Effector CD4-positive, alpha-beta T cell (primary cell): Measurements from ENCODE around the gene EPHA4.
A peak's percentile ranks its signal among the peaks of the same experiment; 100 is the strongest.

Experiments used
- DNase-seq: peaks from one replicate; pipeline ENCODE4 v3.0.0-alpha.2; 2020
- total RNA-seq: gene quantifications from one replicate; lab custom pipeline; 2026; lab: John Stamatoyannopoulos, UW

The EPHA4 gene
- 75.2 reads per million, percentile 77 among the genes with 10 or more reads in this experiment for total RNA-seq

- DNase-seq, result peak; percentile 81
These were observed at the start of gene EPHA4 for GRCh38 chr2:221572219-221572820. TSS of gene EPHA4 (minus strand) at chr2:221572304. CDS start at chr2:221572248, 56 bp downstream.

DNA sequence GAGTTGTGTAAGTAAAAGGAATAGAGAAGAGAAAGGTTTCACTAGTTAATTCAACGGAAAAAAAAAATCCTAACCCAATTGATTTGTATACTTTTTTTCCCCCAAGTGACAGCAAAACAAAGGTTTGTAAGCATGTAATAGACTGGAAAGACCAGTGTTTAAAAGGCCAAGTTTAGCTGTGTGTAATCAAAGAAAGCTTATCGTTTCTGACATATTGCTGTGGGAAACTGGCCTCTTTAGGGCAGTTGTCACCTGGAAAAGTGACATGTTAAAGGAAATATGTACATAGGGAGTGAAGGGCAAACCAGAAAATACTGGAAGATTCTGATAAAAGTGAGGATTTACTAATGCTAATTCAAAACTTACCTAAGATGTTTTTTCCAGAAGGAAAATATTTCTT, 45.9 kb upstream of the EPHA4 start:
- DNase-seq, result no peak

- no peak for DNase-seq
These were observed 44.5 kb upstream of the EPHA4 start for GRCh38 chr2:221616561-221616960.

GRCh38 chr2:221614274-221614673, 42.2 kb upstream of the EPHA4 start:
- DNase-seq, result no peak

- no peak for DNase-seq
These were observed 40.7 kb upstream of the EPHA4 start for GRCh38 chr2:221612800-221613199.

DNA sequence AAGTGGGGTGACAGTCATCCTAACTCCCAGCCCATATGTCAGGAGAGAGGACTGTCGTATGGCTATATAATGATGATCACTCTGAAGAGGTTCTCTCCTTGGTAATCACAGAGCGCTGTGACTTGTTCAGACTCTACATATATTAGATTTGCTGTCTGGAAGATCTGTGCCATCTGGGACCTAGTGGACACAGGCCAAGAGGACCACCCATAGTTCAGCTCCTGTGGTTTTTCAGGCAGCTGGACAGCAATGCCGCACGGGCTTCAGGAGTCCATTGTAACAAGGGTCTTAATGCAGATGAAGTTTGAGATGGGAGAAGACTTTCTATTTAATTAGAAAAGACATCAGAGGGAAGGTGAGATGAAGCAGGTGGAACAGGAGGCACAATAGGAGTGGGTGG, 40.1 kb upstream of the EPHA4 start:
- no peak for DNase-seq

DNA sequence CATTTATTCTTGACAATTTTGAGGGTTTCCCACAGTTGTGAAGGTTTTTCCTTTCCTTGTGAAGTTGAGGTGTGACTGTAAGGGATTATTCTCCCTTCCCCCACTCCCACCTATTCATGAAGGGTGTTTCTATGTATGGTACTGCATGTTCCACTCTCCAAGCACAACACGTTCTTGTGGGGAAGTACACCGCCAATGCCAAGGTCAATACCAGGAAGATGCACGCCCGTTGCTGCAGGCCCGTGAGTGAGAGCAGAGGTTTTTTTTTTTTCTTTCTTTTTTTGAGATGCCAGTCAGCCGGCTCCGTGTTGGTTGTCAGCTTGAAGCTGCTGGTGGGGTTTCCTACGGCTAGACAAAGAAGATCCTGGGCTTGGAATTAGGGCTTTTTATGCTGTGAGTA, 38.6 kb upstream of the EPHA4 start:
- no peak for DNase-seq

DNA sequence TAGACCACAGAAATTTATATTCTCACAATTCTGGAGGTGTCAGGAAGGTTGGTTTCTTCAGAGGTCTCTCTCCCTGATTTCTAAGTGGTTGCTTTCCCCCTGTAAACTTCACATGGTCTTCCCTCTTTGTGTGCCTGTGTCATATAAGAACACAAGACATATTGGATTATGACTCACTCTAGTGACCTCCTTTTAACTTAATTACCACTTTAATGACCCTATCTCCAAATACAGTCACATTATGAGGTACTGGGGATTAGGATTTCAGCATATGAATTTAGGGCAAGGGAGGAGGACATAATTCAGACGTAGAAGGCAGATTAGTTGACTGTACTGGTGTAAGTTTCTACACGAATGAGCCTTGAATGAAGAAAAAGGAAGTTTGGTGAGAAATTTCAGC, 38.2 kb upstream of the EPHA4 start:
- DNase-seq, result no peak

GRCh38 chr2:221608442-221608841, 36.3 kb upstream of the EPHA4 start:
- DNase-seq, result no peak

GRCh38 chr2:221606424-221606823, 34.3 kb upstream of the EPHA4 start:
- no peak for DNase-seq

DNA sequence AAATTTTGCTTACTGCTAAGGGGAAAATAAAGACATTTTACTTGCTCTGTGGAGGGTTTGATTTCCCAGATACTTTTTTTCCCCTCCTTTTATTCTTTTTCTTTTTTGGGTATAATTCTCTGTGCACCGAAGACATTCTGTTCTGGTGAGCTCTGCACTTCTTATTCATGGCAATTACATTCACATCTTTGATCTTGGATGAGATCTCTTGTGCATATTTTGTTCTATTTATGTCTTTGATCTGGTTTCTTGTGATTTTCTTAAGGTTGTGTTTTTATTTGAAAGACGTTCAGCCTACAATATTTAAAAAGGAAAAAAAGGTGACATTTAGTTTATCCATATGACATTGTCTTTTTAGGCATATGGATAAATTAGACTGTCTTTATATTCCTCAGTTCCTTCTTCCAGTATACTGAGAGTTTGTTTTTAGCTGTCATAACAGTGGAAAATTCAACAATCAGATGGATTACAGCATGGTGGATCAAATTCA, 33.7 kb upstream of the EPHA4 start:
- DNase-seq, result no peak

DNA sequence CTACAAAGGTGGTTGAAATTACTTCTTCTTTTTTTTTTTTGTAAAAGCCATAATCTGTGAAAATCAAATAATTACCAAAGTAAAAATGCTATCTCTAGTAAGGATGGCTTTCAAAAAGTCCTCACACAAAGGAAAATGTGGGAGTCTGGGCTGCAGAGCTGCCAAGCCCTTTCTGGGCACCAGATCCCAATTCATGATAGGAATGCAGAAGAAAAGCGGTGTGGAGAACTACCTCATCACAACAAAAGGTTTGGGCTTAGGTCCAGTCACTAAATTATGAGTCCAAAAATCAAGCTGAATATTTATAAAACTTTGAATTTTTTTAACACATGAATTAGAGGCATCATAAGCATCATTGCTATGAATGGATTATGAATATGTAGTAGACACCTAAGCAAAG, 30.8 kb upstream of the EPHA4 start:
- DNase-seq, result no peak

DNA sequence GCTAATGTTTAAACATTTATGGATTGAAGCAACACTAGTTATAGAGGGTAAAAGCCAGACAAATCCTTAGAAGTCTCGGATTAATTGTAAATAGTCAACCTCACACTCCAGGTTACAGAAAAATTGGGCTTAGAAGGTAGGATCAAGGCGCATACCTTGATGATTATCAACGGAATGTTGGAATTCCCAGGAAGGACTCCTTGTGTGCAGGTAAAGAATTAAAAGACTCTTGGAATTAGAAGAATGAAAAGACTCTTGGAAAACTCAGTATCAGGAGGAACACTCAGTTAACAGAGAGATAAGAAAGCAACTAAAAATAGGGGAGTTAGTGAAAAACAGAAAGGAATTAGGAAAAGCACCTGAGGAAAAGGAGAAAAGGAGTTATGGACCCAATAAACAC, 29.3 kb upstream of the EPHA4 start:
- no peak for DNase-seq

GRCh38 chr2:221600388-221600787, 28.3 kb upstream of the EPHA4 start:
- no peak for DNase-seq

- no peak for DNase-seq
These were observed 24.1 kb upstream of the EPHA4 start for GRCh38 chr2:221596192-221596591.

- DNase-seq, result no peak
These were observed 18.8 kb upstream of the EPHA4 start for GRCh38 chr2:221590861-221591365.

DNA sequence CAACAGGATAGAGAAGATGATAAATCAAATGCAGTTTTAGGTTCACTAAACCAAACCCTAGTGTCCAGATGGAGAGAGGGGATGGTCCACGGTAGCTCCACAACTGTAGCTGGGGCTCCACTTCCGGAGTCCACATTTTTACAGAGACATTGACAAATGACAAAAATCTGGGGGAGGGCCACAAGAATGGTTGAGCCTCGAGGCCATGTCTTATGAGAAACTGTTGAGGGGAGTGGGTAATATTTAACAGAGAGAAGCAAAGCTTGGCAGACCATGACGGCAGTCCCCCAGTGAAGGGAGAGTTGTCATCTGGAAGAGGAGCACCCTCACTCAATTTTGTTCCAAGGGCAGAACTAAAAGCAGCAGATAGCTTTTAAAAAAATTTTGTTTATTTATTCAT, 17.6 kb upstream of the EPHA4 start:
- DNase-seq, result no peak

GRCh38 chr2:221588306-221588985, 16.3 kb upstream of the EPHA4 start:
- DNase-seq, result no peak

DNA sequence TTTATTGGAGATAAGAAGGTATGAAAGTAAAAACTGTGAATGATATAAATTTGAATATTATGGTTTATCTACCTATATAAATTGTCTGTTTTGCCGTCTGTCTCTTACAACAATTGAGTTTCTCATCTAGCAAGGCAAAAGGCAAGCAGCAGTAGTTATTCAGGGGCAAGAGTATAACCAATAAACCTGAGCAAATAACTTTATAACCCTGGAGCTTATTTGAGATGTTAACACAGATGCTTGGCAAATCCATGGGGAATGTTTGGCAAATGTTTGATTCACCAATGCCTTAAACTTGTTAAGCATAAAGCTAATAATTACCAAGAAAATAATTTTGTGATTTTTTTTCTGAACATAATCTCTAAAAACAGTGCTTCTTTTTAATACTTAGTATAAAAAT, 9.9 kb upstream of the EPHA4 start:
- DNase-seq, result no peak

DNA sequence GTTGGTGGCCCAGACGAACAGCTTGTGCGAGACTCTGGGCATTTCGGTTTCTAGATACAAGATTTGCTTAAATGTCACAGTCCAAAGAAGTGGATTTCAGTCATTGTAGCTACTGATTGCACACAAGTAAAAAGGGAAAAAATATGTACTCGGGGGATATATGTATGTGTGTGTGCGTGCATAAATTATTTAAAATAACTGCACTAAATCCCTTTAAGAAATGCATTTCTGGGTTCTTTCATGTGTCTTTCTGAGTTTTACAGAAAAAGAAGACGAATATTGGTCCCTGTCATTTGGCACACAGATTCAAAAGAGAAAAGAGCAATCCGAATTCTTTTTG, 2.1 kb upstream of the EPHA4 start:
- no peak for DNase-seq

- DNase-seq, result peak; percentile 70
These were observed 1.5 kb upstream of the EPHA4 start for GRCh38 chr2:221573430-221574230.

GRCh38 chr2:221572821-221573429, 821 bp upstream of the EPHA4 start:
- DNase-seq, result peak; percentile 9

GRCh38 chr2:221571551-221572218, 419 bp downstream of the EPHA4 start:
- DNase-seq, result peak; percentile 14
